HG03354 (cell line): ENCODE results near the gene ZNF407.
A peak's percentile ranks its signal among the peaks of the same experiment; 100 is the strongest.

Experiments used
- ATAC-seq: cut with Tn5 transposase; IDR thresholded peaks from one replicate; pipeline ENCODE4 v1.9.1; 2021; ENCODE audit warnings: mild to moderate bottlenecking; ENCODE audit not compliant: unreplicated experiment, poor library complexity, severe bottlenecking

ZNF407 gene

DNA sequence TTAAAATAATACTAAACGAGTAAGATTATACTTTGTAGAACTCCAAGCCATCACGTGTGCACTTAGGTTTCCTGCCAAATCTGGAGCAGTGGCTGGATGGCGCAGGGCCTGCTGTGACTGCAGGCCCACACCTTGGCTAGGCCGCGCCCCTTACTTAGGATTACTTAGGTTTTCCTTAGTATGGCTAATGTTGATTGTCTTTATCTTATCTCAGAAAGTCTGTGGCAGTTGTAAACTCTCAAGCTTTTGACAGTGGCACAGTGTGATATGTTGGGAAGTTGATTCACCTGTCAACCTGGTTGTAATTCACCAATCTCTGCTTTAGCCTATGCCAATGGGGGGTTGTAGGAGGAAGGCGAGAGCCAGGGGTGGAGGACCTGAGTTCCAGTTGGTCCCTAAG is 208.4 kb downstream of the ZNF407 start:
- ATAC-seq = no peak

DNA sequence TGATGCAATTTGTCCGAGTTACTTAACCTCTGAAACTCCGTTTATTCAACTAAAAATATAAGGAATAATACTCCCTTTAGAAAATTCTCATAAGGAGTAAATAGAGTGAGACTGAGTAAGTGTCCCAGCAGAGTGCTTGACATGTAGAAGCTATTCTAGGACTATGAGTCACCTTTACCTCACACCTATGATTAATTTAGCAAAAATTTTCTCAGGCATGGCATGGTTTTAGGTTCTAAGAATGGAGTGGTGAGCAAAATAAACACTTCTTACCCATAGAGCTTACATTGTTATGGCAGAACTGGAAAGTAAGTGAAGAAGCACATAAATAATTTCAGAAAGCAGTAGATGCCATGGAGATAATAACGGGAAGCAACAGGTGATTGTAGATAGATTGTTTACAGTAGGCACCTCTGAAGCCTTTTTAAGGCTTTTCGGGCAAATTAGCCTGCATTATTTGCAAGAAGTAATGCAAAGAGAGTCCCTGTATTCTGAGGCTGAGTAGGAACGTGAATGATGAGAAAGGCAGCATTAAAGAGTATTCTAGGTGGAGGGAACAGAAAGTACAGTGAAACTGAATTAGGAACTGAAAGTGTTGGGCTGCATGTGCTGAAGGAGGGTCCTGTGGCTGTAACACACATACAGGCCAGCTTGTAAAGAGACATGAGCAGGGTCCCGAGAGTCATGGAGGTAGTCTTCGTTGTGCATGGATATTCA is 209.2 kb downstream of the ZNF407 start:
- peak; percentile 99 for ATAC-seq

DNA sequence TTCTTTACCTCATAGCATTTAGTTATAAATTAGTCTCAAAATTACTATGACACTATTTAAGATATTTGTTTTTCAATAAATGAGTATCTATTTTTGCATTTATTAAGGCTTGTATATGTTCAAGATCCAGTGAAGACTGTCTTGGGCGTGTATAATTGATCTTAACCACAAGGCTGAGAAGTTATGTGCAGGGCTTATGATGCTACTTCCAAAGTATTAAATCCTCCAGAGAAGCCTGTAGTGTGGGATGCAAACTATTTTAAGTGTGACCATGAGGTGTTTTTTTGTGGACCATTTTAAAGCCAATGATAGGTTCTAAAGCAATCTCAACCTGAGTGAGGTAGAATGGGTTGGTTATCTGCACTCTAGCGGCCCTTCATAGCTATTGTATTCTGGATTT is 219.9 kb downstream of the ZNF407 start:
- no peak for ATAC-seq

DNA sequence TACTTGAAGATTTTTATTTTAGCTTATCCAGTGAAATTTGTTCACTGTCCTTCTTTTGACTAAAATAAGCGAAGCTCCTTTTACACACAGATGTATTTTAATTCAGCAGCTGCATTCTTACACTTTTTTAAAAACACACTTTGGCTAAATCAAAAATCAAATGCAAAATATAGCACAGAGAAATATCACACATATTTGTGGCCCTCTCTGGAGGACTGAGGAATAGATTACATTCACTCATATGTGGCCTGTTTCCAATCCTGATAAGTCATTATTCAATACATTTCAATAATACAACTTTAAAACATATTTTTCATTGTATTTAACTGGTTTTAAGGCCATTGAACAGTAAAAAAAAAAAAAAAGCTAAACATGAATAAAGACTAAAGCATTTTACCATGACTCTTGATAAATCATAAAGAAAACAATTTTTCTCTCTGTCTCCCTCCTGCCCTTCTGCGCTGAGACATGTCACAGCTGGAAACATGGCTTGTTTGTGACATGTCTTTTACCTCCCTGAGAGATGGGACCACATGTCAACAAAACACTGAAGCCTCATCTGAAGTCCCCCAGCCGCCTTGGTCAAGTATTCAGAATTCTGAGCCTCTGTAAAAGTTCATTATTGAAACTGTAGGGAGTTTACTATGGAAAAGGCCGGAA is 221.0 kb downstream of the ZNF407 start:
- no peak for ATAC-seq

DNA sequence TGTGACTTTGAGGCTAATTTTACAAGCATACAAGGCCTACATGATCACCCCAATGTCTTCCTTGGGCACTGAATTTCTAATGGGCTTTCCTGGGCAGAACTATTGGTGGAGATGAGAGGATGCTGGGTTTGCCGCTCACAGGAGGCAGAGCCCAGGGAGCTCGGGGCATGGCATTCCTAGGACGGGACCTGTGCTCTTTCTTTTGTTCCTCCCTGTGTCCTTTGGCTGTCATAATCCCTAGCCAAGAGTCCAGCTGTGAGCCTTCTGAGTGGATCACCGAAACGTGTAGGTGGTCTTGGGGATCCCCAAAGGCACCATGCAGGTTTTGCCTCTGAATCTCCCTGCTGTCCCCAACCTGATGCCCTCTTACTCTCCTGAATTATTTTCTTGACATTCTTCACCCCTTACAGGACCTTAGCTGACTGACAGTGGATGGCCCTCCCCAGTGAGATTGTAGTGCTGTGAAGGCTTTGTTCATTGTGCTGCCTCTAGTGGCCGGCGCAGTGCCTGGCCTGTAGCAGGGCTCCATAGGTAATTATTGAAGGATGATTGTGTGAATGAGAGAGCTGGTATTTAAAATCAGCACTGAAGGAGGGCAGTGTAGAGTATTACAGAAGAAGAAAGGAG is 221.9 kb downstream of the ZNF407 start:
- ATAC-seq = peak; percentile 91

DNA sequence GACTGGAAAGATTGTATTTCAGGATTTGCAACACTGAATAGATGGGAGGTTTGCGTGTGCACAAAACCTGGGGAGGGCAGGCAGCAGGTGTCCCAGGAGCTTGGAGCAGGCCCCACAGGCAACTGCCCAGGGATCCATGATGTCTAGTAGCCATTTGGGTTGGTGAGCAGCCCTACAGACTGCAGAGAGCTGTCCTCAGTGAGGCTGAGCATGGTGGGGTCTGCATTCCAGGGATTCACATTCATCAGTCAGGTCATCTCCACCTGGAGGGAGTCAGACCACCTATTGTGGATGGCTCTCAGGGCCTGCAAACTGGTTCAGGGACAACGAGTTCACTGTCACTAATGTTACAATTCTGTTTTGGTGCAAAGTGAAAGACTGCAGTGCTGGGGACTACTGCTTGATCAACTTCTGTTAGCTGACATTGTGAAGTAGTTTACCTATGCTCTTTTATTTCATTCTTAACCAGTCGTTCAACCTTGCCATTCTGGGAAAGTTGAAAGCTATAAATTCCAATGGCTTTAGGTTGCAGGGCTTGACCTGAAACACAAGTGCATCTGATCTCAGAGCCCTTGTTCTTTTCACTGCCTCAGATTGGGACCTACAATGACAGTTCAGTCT is 222.6 kb downstream of the ZNF407 start:
- ATAC-seq = no peak

DNA sequence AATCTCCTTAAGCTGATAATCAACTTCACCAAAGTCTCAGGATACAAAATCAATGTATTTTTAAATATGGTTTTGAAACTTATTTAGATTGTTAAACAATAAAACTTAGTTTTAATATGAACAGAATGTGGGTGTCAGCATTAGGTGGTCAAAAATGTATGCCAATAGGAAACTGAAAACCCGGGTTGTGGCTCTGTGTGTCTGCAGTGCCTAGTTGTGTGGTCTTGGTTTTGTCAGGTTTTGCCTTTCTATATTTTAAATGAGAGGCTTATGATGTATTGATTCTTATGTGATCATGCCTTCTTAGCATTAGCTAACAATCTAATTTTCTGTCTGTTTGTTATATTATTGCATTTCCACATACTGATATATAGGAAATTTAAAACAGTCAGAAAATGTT is 227.8 kb downstream of the ZNF407 start:
- no peak for ATAC-seq

DNA sequence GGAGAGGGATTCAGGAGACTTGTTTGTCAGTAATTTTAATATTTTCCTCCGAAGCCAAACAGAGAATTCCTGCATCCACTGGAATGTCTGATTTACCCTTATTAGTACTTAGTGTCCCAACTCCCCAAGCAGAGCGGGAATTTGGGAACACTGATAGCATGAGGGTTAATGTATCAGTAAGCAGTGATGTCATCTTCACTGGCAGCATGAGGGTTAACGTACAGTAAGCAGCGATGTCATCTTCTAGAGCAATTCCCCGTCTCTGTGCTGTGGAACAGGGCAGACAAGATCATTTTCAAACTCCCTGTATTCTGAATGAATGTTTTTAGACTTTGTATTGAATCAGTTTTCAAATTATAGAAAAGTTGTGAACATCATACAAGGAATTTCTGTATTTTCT is 228.9 kb downstream of the ZNF407 start:
- ATAC-seq = no peak

DNA sequence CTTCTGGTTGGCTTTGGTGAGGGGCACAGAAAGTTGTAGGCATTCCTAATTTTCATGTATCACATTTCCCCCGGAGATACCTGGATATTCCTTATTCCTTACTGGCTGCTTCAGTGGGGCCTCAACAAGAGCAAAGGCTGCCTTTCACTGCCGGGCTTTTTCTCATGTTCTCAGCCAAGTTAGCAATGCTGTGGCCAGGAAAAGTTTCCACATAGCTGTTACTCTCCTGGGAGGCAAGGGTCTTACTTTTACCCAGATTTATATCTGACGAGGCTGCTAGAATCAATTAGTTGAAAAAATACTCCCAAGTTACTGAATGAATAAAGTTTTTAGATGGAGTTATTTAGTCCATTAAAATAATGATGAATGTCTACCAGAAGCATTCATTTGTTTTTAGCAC is 230.5 kb downstream of the ZNF407 start:
- ATAC-seq = no peak

DNA sequence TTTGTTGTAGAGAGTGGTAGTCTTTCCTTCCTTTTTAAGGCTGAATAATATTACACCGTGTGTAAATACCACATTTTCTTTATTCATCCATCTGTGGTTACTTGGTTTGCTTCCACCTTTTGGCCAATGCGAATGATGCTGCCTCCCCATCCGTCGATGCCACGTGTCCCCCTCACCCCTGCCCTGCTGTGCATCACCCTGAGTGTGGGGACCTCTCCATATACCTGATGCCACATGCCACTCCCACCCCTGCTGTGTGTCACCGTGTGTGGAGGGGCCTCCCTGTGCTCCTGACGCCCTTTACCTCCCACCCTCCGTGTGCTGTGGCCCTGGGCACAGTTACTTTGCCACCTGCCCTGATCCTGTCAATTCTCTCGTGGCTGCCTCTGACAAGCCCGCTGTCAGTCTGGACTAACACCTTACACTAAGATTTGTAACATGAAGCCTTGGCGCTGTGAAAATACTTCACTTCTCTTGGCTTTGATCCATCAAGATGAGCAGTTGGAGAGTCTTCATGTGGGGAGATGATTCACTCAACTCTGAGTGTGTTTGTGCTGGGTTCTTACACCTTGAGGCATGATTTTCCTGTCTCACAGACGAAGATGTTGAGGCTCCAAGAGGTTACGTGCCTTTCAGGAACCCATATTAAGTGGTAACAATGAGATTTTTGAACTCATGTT is 234.0 kb downstream of the ZNF407 start:
- ATAC-seq = no peak

DNA sequence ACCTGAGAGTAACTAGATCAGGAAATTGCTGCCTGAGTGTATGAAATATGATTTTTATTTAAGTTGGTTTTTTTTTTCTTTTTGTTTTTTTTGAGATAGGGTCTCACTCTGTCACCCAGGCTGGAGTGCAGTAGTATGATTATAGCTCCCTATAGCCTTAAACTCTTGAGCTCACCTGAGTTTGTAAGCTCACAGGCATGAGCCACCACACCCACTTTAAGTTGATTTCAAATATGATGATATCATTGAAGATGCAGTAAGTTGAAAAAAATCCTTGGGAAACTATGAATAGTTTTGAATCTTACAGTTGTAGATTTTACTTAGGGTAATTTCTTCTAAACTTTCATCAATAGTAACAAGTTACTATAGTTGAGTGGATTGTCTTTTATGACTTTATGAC is 234.7 kb downstream of the ZNF407 start:
- ATAC-seq = no peak

DNA sequence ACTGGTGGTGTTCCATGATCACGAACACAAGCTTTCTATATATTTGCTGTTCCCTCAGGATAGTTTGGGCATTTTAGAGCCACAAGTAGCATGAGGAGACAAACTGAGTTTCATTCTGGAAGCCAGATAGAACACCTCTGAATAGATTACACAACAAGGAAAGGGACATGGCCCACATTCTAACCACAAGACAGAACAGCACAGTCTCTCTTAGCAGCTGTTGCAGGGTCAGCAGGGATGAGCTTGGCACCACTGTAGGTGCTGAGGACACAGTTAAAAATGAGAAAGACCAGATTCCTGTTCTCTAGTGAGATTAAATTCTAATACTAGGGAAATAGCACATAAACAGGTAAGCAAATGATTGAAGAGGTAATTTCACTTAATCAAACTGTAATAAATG is 235.3 kb downstream of the ZNF407 start:
- no peak for ATAC-seq

DNA sequence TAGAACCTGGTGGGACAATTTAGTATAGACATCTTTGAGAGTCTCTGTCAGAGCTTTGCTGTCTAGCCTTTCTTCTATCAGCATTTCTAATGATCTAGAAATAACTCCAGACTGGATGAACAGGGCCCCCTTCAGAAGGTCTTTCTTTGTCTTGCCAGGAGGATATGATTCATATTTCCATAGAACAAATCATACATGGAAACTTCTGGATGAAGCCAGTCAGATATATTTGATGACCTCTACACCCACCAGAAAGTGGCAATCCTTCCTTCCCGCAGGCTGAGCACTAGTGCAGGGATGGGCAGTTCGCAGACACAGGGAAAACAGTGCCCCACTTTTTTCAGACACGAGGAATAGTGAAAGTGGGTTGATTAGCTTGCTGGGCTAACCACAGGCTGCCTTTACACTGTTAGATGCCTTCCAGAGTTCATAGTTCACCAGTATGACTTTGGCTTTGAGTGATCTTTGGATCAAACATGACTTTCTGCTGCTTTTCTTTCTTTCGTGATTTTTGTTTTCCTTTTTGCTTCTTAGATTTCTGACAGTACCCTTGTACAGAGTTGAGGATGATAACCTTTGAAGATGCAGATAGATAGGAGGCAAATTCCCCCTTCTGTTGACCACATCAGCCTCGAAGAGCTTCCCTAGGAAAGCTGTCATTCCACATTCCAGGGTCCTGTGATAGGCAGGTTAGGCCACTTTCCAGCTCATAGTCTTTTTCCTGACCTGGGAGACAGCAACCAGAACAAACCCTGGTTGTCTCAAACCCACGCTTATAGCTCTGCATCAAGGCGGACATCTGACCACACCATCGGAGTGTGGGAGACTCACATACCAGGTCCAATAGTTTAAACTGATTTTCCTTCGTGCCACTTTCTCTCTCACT is 237.0 kb downstream of the ZNF407 start:
- ATAC-seq = no peak

DNA sequence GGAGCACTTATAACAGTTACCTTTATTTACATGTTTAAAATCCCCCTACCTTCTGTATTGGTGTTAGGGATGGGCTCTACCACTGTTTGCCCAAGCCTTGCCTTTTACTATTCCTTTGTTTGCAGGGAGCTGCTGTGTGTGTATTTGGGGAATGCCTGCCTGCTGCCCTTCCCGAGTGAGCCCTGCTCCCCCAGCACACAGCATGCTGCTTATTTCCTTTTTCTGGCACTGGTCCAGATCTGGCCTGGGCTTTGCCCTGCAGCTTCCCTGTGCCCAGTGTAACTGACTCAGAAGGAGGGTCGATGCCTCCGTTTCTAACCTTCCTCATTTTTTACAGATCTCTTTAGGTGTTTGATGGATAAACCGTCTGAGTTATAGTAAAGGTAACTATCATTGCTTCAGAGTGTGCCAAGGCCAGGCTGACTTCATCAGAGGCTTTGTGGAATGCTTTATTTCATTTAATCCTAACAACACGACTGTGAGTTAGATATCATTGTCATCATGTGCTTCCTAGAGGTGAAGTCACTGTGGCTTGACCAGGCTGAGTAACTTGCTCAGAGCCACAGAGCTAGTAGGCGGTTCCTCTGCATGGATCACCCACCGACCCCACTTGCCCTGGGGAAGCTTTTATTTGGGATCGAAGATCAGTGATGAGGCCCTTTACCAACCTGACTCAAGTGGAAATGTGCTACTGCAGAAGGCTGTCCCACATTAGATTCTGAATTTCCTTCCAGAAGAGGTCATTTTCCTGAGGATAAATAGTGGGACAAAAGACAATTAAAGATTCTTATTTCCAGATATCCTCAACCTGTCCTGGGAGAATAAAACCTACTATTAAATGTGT is 238.8 kb downstream of the ZNF407 start:
- no peak for ATAC-seq

DNA sequence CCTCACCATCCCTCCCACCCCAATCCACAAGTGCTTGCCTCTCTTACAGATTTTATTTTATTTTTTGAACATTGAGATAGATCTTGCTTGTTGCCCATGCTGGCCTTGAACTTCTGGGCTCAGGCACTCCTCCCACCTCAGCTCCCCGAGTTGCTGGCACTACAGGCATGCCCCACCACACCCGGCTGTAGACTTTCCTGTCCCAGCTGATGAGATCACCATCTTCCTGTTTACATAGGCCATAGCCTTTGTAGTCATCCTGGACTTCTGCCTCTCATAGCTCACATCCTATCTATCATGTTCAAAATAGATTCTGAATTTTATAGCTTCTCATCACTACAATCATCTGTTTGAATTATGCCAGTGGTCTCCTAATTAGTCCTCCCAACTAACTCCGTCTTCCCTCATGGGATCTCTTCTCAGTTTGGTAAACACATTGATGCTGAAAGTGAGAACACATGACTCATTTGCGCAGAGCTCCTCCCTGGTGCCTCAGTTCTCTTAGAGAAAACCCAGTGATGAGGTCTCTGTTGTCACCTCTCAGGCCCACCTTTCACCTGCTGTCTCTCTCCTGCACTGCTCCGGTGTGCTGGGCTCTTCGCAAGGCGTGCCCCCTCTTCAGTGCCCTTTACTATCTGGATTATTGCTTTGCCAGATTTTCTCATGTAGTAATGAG is 243.0 kb downstream of the ZNF407 start:
- ATAC-seq = no peak

DNA sequence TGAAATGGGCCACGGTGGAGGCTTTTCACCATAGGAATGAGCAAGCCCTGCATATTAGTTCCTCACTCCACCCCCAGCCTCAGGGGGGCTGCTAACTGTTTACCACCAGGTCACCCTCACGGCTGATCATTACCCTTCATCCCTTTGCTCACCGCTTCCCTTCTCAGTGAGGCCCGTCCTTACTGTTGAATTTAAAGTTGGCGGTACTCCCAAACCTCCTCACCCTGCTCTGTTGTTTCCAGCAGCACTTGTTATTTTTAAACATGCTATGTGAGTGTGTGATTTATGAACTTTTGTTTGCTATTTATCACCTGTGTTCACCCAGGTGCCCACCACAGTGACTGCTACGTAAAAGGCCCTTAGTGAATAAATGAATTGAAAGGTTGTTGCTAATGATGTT is 243.6 kb downstream of the ZNF407 start:
- ATAC-seq = no peak

DNA sequence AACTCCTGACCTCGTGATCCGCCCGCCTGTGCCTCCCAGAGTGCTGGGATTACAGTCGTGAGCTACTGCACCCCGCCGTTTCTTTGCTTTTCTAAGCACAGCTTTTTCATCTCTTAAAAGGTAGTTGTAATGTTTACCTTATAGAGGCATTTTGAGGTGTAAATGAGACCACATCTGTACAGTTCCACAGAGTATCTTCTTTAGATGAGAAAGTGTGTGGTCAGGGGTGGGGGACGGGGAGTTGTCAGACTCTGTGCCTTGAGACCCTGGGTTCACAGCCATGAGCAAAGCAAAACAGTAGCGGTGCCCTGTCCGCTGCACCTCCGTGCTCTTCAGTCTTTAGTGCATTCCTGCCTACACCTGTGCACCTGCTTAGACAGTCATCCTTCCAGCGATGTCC is 251.6 kb downstream of the ZNF407 start:
- no peak for ATAC-seq

DNA sequence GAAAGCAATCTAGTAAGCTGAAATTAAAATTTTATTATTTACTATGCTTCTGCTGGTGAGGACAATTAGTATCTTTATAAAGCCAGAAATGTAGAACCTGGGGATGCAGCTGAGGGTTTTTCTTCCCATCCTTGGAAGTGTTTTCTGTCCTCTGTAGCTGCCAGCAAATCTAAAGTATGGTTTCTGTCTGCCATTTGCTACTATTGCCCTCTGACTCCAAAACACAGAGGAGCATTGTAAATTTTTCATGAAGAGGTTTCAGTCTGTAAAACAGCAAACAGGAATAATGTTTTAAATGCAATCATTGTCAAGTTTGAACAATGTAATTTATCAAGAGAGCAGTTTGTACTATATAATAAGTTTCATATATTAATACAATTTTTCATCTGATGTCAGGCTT is 258.8 kb downstream of the ZNF407 start:
- no peak for ATAC-seq
